ENCODE measurements around the gene SPAG7.
"Not testable (repeated sequence)": the region's sequence is repeated elsewhere in the genome, so short reads cannot be mapped to it uniquely, and the experiment has no call there.

SPAG7 gene

DNA sequence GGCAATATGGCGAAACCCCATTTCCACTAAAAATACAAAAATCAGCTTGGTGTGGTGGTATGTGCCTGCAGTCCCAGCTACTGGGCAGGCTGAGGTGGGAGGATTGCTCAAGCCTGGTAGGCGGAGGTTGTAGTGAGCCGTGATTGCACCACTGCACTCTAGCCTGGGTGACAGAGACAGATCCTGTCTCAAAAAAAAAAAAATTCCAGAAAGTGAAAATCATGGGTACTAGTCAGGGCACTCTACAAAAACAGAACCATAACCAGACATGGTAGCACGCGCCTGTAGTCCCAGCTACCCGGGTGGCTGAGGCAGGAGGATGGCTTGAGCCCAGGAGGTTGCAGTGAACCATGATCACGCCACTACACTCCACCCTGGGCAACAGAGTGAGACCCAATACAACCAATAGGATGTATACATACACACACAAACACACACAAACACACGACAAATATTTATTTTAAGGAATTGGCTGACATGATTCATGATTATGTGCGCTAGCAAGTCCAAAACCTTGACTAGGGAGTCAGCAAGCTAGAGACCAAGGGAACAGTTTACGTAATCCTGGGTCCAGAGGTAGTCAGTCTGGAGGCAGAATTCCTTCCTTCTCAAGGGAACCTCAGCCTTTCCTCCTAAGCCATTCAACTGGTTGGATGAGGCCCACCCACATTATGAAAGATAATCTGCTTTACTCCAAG lies 47.1 kb downstream of the SPAG7 start:
- no peak overlapping the region for H3K27ac ChIP-seq (ENCODE audit: low read depth, low read length)

DNA sequence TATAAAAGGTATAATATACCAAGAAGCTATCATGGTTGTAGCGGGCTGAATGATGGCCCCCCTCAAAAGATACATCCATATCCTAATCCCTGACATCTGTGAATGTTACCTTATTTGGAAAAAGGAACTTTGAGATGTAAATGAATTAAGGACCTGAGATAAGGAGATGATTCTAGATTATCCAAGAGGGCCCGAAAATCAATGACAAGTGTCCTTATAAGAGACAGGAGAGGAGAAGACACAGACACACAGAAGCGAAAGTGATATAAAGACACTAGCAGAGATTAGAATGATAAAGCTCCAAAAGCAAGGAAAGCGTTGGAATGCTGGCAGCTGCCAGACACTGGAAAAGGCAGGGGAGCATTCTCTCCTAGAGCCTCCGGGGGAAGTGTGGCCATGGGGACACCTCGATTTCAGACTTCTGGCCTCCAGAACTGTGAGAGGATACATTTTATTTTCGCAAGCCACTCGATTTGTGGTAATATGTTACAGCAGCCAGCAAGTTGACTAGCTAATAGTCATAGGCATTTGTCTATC lies 48.0 kb downstream of the SPAG7 start:
- H3K27me3 ChIP-seq (ENCODE audit: control insufficient read depth, low read length) = no peaks in the 10 kb centered on the region
- no peak overlapping the region for H3K27ac ChIP-seq (ENCODE audit: low read depth, low read length)
- H4K20me1 ChIP-seq (ENCODE audit: control insufficient read depth, insufficient read depth, low read depth, low read length) = no peaks in the 10 kb centered on the region
- no peaks in the 10 kb centered on the region for H3K36me3 ChIP-seq (ENCODE audit: control insufficient read depth, low read length)
- H3K79me2 ChIP-seq (ENCODE audit: control insufficient read depth, low read length) = no peaks in the 10 kb centered on the region
- no peaks in the 10 kb centered on the region for H3K4me1 ChIP-seq (ENCODE audit: control insufficient read depth, low read length)
- TF ChIP-seq, protein P1, sequence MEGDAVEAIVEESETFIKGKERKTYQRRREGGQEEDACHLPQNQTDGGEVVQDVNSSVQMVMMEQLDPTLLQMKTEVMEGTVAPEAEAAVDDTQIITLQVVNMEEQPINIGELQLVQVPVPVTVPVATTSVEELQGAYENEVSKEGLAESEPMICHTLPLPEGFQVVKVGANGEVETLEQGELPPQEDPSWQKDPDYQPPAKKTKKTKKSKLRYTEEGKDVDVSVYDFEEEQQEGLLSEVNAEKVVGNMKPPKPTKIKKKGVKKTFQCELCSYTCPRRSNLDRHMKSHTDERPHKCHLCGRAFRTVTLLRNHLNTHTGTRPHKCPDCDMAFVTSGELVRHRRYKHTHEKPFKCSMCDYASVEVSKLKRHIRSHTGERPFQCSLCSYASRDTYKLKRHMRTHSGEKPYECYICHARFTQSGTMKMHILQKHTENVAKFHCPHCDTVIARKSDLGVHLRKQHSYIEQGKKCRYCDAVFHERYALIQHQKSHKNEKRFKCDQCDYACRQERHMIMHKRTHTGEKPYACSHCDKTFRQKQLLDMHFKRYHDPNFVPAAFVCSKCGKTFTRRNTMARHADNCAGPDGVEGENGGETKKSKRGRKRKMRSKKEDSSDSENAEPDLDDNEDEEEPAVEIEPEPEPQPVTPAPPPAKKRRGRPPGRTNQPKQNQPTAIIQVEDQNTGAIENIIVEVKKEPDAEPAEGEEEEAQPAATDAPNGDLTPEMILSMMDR (IDR thresholded peaks at IDR 0.05; ENCODE audit: low read depth, low read length, poor library complexity, severe bottlenecking) = no peak
- TF ChIP-seq EZH2phosphoT487 (IDR thresholded peaks at IDR 0.05; ENCODE audit: borderline replicate concordance, low read length) = no peak
- no peaks in the 10 kb centered on the region for H3K9me2 ChIP-seq (replicated peaks; ENCODE audit: control insufficient read depth, low read length)
- H3F3A ChIP-seq (ENCODE audit: control insufficient read depth, insufficient read depth) = no peaks in the 10 kb centered on the region
- no peak overlapping the region for H3K4me2 ChIP-seq (ENCODE audit: low read length)
- no peak overlapping the region for H3K4me3 ChIP-seq (ENCODE audit: low read length)
- no peaks in the 10 kb centered on the region for H3K9me3 ChIP-seq (ENCODE audit: control insufficient read depth, insufficient read depth, low read length)

More for the DNA sequence above, 47.1 kb downstream of the SPAG7 start:
- Histone ChIP-seq H3K27me3 (ENCODE audit: control insufficient read depth, low read length) (no peaks in the 10 kb centered on the region), H3K79me2 (ENCODE audit: control insufficient read depth, low read length) (no peaks in the 10 kb centered on the region), H4K20me1 (ENCODE audit: control insufficient read depth, insufficient read depth, low read depth, low read length) (no peaks in the 10 kb centered on the region), H3F3A (ENCODE audit: control insufficient read depth, insufficient read depth) (no peaks in the 10 kb centered on the region), H3K4me1 (ENCODE audit: control insufficient read depth, low read length) (no peaks in the 10 kb centered on the region), H3K36me3 (ENCODE audit: control insufficient read depth, low read length) (no peaks in the 10 kb centered on the region), H3K9me3 (ENCODE audit: control insufficient read depth, insufficient read depth, low read length) (no peaks in the 10 kb centered on the region), H3K4me2 (ENCODE audit: low read length) (no peak overlapping the region), H3K4me3 (ENCODE audit: low read length) (no peak overlapping the region), H3K9me2 (replicated peaks; ENCODE audit: control insufficient read depth, low read length) (no peaks in the 10 kb centered on the region)
- TF ChIP-seq, protein P1 (IDR thresholded peaks at IDR 0.05; ENCODE audit: low read depth, low read length, poor library complexity, severe bottlenecking) = no peak
- no peak for TF ChIP-seq EZH2phosphoT487 (IDR thresholded peaks at IDR 0.05; ENCODE audit: borderline replicate concordance, low read length)

DNA sequence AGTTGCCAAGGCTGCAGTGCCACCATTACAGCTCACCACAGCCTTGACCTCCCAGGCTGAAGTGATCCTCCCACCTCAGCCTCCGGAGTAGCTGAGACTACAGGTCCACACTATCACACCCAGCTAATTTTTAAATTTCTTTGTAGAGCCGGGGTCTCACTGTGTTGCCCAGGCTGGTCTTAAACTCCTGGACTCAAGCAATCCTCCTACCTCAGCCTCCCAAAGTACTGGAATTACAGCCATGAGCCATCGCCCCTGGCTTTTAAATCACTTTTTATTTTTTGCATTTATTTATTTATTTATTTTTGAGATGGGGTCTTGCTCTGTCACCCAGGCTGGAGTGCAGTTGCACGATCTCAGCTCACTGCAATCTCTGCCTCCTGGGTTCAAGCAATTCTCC lies 53.1 kb downstream of the SPAG7 start:
- H3K4me3 ChIP-seq (ENCODE audit: low read length); H3K27me3 ChIP-seq (ENCODE audit: control insufficient read depth, low read length); H3K27ac ChIP-seq (ENCODE audit: low read depth, low read length); H3K36me3 ChIP-seq (ENCODE audit: control insufficient read depth, low read length); H3F3A ChIP-seq (ENCODE audit: control insufficient read depth, insufficient read depth); H3K9me2 ChIP-seq (replicated peaks; ENCODE audit: control insufficient read depth, low read length); H3K4me2 ChIP-seq (ENCODE audit: low read length); H3K9me3 ChIP-seq (ENCODE audit: control insufficient read depth, insufficient read depth, low read length); H4K20me1 ChIP-seq (ENCODE audit: control insufficient read depth, insufficient read depth, low read depth, low read length); H3K4me1 ChIP-seq (ENCODE audit: control insufficient read depth, low read length); H3K79me2 ChIP-seq (ENCODE audit: control insufficient read depth, low read length): not testable (repeated sequence)

DNA sequence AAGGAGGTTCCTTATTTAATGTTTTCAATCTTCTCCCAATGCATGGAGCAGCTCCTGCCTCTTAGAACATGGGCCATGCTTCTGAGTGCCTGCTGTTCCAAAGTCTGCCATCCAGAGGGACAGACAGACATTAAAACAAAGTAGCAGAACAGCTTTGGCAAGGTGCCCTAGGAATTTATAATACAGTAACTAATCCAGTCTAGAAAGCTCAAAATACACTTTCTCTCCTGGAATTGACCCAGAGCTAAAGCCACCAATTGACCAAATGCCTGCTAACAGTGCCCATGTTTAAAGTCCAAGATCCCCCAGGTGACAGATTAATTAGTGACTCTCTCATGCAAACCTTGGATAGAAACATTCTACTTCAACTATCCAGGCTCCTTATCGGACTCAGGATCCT lies 53.6 kb downstream of the SPAG7 start:
- no peak overlapping the region for H3K27ac ChIP-seq (ENCODE audit: low read depth, low read length)
- no peaks in the 10 kb centered on the region for H3K9me2 ChIP-seq (replicated peaks; ENCODE audit: control insufficient read depth, low read length)
- H3K36me3 ChIP-seq (ENCODE audit: control insufficient read depth, low read length) = no peaks in the 10 kb centered on the region
- no peaks in the 10 kb centered on the region for H3K79me2 ChIP-seq (ENCODE audit: control insufficient read depth, low read length)
- no peak overlapping the region for H3K4me2 ChIP-seq (ENCODE audit: low read length)
- no peaks in the 10 kb centered on the region for H3F3A ChIP-seq (ENCODE audit: control insufficient read depth, insufficient read depth)
- TF ChIP-seq, protein P1 (IDR thresholded peaks at IDR 0.05; ENCODE audit: low read depth, low read length, poor library complexity, severe bottlenecking) = no peak
- TF ChIP-seq EZH2phosphoT487 (IDR thresholded peaks at IDR 0.05; ENCODE audit: borderline replicate concordance, low read length) = no peak
- peaks cover 6% of the 10 kb centered on the region for H3K4me1 ChIP-seq (ENCODE audit: control insufficient read depth, low read length)
- H3K27me3 ChIP-seq (ENCODE audit: control insufficient read depth, low read length) = no peaks in the 10 kb centered on the region
- no peak overlapping the region for H3K4me3 ChIP-seq (ENCODE audit: low read length)
- H3K9me3 ChIP-seq (ENCODE audit: control insufficient read depth, insufficient read depth, low read length) = no peaks in the 10 kb centered on the region
- no peaks in the 10 kb centered on the region for H4K20me1 ChIP-seq (ENCODE audit: control insufficient read depth, insufficient read depth, low read depth, low read length)
